HG02870 (cell line): ENCODE data around the gene CORIN.
"Not testable (repeated sequence)": the region's sequence is repeated elsewhere in the genome, so short reads cannot be mapped to it uniquely, and the experiment has no call there.

Source experiments
- ATAC-seq: cut with Tn5 transposase; IDR thresholded peaks from one replicate; pipeline ENCODE4 v1.9.1; 2021; ENCODE audit warnings: mild to moderate bottlenecking, moderate library complexity; ENCODE audit not compliant: unreplicated experiment

CORIN gene

GRCh38 chr4:47695260-47695659, 142.6 kb downstream of the CORIN start:
- no peak for ATAC-seq

DNA sequence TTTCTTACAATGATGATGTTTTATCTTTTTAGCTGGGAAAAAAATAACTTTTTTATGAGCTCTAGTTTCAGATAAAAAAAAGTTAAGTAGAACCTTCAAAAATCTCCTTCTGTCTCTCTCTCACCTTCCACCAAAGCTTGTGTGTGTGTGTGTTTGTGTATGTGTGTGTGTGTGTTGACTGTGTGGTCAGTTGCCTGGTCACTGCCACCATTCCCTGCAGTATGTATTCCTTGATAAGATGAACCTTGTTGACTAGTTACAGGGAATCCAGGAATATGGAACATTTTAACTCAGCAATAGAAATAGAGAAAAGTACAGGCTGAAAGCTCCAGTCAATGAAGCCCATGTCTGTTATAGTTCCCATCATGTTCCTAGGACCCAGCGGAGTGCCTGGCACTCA, 143.5 kb downstream of the CORIN start:
- no peak for ATAC-seq

GRCh38 chr4:47692691-47693090, 145.2 kb downstream of the CORIN start:
- ATAC-seq = no peak

DNA sequence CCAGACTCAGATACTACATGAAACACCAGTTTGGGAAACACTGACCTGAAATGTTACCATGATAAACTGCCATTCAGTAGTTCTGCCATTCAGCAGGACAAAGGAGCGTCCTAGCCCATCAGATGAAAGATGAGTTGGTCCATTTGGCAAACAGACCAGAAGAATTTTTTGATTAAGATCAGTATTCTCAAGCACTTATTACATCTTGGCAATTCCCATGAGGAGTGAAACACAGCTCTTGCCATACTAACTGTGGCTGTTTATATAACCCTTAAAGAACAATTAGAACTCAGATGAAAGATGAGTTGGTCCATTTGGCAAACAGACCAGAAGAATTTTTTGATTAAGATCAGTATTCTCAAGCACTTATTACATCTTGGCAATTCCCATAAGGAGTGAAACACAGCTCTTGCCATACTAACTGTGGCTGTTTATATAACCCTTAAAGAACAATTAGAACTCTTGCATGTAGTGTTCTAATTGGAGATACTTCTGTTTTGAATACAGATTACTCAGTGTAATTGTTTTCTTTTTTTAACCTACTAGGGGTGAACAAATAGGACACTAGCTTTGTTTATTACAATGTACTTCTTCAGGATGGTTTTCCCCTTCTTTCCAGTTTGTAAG, 146.0 kb downstream of the CORIN start:
- not testable (repeated sequence) for ATAC-seq

- ATAC-seq = no peak
These were observed 147.3 kb downstream of the CORIN start for GRCh38 chr4:47690611-47691010.

GRCh38 chr4:47686294-47686872, 151.5 kb downstream of the CORIN start:
- peak; percentile 75 for ATAC-seq

GRCh38 chr4:47675806-47676205, 162.1 kb downstream of the CORIN start:
- no peak for ATAC-seq

- ATAC-seq = no peak
These were observed 163.7 kb downstream of the CORIN start for GRCh38 chr4:47674144-47674543.

DNA sequence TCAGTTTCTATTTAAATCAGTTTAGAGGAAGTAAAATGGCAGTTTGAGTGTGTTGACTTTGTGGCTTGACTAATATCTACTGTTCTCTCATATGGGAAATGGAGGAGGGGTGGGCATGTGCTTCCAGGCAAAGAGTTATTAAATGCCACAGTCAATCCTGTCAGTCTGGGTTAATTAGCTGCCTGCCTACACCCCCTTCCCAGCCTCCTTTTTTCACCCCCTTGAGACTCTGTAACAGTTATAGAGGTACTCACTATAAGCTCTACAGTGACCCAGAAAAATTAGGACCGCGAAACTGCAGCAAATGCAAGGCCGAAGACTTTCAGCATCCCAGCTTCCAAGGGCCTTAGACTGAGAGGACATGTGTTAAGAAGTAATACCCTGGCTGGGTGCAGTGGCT, 165.2 kb downstream of the CORIN start:
- no peak for ATAC-seq

- ATAC-seq = no peak
These were observed 167.9 kb downstream of the CORIN start for GRCh38 chr4:47669946-47670345.

DNA sequence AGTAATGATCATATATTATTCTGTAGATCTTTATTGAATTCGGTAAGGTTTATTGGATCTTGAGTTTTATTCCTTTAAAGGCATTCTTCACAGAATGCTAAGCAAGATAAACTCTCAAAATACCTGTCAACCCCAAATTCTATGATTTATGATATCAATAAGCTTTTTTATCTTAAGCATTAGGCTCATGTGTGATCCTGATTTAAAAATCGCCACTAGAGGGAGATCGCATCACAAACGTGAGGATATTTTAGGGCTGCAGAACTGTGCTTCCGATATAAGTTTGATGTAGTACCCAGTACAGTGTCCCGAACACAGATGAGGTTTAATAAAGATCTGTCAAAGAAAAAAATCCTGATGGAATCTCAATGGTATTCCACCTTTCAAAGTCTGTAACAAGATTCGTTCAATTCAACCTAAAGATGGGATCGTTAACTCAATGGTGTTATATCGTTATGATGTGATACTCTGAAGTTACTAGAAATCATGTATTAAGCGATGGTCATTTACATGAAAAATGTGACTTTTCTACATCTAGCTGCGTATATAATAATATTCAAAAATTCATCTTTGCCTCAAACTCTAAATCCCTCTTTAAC, 169.0 kb downstream of the CORIN start:
- ATAC-seq = peak; percentile 83

DNA sequence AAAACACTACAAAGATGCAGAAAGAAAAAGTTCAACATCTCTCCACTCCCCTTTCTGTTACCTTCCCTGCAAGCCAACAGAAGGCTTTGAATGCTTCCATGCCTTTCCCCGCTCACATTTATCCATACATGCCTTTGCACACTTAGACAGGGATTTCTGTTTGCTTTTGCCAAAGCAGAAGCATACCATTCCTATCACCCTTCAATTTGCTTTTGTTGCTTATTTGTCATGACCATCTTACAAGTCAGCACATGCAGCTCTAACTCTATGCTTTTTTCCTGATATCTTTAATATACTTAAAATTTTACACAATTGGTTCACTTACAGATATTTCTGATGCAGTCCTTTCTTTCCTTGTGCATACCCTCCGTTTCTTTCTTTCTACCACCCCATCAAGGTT, 169.6 kb downstream of the CORIN start:
- ATAC-seq = no peak

DNA sequence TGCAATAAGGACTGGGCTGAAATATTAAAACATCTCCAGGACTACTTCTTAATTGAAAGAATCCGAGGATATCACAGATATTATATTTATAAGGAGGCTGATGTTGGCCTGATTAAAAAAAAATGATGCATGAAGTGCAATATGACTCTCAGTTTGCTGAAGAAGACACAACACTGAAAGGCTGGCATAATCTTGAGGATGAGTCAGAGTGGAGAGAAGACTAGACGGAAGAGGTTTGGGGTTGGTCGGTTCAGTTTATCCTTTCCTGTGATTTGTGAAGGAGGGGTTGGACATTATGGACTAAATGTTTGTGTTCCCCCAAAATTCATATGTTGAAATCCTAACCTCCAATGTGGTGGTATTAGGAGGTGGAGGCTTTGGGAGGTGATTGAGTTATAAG, 170.3 kb downstream of the CORIN start:
- ATAC-seq = no peak

GRCh38 chr4:47664051-47664826, 173.6 kb downstream of the CORIN start:
- ATAC-seq = no peak

DNA sequence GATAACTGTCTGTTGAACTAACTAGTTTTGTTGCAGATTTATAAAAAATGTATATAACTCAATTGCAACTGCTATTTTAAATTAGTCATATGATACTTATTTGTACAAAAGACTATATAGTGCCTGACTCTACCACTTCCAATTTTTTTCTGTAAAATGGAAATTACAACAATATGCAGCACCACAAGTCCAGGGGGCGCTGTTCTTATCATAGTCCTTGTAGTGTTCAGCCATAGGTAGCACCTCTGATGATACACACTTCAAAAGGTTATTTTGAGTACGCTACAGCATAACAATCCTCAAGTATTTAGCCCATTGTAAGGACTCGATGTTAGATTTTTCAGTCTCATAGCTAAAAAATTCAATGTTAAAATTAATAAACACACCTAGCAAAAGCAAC, 174.9 kb downstream of the CORIN start:
- no peak for ATAC-seq

DNA sequence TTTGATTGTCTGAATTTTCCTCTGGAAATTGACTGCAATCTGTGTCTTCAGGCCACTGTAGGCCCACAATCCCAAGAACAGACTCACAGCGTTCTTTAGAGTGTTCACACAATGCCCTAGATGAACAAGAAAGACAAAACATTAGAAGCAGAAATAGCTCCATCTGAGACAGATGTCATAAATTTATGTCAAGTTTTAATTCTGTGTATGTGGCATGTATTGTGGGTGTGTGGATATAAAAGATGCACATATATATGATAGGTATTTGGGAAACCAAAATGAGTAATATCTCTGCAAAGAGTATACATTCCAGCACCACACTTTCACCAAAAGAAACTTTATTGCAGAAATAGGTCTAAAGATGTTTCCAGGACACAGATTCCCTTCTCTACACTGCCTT, 176.1 kb downstream of the CORIN start:
- no peak for ATAC-seq

GRCh38 chr4:47659342-47659741, 178.5 kb downstream of the CORIN start:
- no peak for ATAC-seq

- no peak for ATAC-seq
These were observed 182.7 kb downstream of the CORIN start for GRCh38 chr4:47654972-47655693.

DNA sequence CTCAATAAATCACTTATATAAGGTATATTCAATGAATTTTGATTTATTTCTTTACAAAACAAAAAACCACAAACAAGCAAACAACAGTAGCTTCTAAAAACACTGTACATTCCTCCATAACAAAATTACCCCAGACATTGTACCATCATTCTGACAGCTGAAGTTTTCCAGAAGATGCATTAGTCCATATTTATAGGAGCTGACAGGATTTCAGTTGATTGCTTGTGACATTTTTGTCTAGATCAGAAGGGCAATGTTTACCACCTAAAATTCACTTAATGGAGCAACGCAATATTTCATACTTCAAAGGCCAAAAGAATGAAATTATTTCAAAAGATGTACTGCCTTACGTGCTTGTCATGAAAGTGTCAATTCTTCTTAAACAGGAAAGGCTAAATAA, 185.8 kb downstream of the CORIN start:
- ATAC-seq = no peak

- no peak for ATAC-seq
These were observed 186.6 kb downstream of the CORIN start for GRCh38 chr4:47651231-47651630.

- ATAC-seq = no peak
These were observed 187.2 kb downstream of the CORIN start for GRCh38 chr4:47650584-47651130.
